OCI-LY1 (cell line): ENCODE data around the gene TMEM51.

ENCODE experiments used
- CTCF ChIP-seq: fragments of 200-600 bp; sonication (generic), shearing (Covaris generic); IDR thresholded peaks from 2 replicates; pipeline ENCODE4 v1.5.1; 2017; ENCODE audit warnings: mild to moderate bottlenecking, antibody characterized with exemption, low read length, moderate library complexity, mixed read lengths
- EZH2 ChIP-seq: fragments of 200-600 bp; sonication (generic), shearing (Covaris generic); IDR thresholded peaks from 2 replicates; pipeline ENCODE4 v1.8.0; 2017; ENCODE audit warnings: borderline replicate concordance, mixed run types, mild to moderate bottlenecking, antibody characterized with exemption, low read length, moderate library complexity, mixed read lengths

GRCh38 chr1:15153842-15154479 is 414 bp downstream of the TMEM51 start:
- TF ChIP-seq CTCF (no peak), EZH2 (no peak)
